GM21526 (cell line): ENCODE data around the gene CLNK.
A peak's percentile ranks its signal among the peaks of the same experiment; 100 is the strongest.

ENCODE experiments used
- ATAC-seq: cut with Tn5 transposase; IDR thresholded peaks from one replicate; pipeline ENCODE4 v1.9.1; 2021; ENCODE audit warnings: moderate library complexity; ENCODE audit not compliant: unreplicated experiment, low FRiP score

Gene CLNK

GRCh38 chr4:10684631-10685030 lies at the start of gene CLNK:
Gene CLNK, minus strand, starts transcription at chr4:10684768. Its CDS starts 16,899 bp downstream, at chr4:10667869.
- ATAC-seq = peak; percentile 78

DNA sequence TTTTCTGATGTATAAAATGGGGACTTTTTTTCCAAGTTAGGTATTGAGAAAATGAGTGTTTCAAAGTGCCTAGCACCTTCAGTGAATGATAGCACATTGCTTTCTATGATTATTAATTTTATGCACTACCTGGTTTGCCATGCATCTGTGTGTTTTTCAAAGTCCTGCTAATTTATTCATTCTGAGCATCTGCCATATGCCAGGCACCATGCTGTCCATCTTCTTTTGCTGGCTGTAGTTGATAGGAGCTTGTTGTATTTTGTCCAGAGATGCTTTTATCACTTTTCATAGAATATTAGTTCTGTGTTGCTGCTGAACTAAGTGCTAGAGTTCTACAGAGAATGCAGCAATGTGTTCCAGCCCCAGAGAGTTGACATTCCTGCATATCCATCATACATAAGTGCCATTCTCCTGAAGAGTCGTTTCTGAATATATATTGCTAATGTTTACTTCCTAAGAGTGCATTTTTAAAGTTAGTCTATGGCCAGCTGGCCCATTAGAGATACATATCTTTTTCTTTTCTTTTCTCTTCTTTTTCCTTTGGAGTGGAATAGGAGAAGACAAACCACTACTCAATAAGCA lies 49.0 kb upstream of the CLNK start:
- no peak for ATAC-seq

GRCh38 chr4:10732914-10733415 lies 48.4 kb upstream of the CLNK start:
- no peak for ATAC-seq

GRCh38 chr4:10732235-10732913 lies 47.8 kb upstream of the CLNK start:
- ATAC-seq = no peak

GRCh38 chr4:10731690-10732089 lies 47.1 kb upstream of the CLNK start:
- ATAC-seq = no peak

- ATAC-seq = no peak
Measured at GRCh38 chr4:10731162-10731561, 46.6 kb upstream of the CLNK start.

- ATAC-seq = peak; percentile 71
Measured at GRCh38 chr4:10730590-10730989, 46.0 kb upstream of the CLNK start.

DNA sequence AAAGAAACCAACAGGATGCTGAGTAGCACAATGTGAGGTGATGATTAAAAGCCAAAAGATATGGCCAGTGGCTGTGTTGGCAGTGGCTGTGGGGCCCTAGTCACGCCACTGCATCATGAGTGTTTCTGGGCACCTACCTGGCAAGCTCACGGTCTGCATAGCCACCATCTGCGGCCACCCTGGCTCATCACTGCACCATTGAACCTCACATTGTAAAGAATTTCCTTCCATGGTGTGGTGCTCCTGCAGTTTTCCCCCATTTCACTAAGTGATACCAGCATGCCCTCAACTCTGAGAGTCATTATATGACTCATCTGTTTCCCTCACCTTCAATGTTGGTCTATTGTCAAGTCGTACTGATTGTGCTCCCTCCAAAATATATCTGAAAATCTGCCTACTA lies 45.5 kb upstream of the CLNK start:
- peak; percentile 52 for ATAC-seq

DNA sequence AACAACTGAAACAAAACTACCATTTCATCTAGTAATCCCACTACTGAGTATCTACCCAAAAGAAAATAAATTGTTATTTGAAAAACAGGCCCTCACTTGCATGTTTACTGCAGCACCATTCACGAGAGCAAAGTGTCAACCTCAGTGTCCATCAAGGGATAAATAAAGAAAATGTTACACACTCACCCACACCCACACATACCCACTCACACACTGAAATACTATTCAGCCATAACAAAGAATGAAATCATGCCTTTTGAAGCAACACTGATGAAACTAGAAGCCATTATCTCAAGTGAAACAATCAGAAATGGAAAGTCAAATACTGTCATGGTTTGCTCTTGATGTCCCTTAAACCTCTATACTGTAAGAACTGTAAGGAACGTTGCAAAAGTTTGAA lies 44.8 kb upstream of the CLNK start:
- ATAC-seq = no peak

- ATAC-seq = no peak
Measured at GRCh38 chr4:10728016-10728415, 43.4 kb upstream of the CLNK start.

DNA sequence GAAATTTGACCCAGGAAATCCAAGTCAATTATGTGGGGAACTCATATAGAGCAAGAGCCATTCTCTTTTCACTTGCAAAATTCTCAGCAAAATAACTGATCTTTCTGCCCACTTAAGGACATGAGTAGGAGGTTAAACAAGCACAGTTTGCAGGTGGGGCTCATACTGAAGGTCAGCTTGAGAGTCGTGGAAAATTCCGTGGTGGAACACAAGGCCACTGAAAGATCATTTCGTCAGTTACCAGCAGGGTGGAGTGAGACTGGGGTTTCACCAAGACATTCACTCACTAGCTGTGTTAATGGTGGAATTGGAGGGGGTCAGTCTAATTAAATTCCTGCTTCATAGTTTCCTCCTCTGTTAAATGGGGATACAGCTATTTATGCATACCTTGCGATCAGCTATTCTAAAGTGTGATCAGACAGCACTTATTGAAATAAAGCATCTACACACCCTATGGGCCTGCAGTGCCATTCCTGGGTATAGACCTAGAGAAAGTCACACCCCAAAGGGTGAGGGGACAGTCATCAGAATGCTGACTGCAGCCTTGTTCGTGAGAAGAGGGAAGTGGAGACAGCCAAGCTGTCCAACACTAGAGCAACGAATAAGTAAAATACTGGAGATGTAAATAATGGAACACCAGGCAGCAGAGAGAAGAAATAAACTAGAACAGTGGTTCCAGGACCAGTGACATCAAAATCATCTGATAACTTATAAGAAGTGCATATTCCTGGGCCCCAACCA lies 42.7 kb upstream of the CLNK start:
- ATAC-seq = no peak

DNA sequence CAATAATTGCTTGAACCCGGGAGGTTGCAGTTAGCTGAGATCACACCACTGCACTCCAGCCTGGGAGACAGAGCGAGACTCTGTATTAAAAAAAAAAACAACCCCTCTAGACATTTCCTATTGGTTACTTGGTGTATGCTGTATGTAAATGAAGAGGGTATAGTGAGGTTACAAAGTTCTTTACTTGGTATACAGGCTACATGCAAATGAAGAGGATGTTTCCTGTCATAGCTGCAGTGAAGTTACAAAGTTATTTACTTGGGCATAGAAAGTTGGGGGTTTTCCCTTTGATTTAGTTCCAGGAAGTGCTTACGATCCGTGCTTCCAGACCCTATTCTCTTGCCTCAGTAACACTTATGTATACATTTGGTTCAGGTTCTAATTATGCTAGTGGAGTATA lies 38.4 kb upstream of the CLNK start:
- ATAC-seq = peak; percentile 93

GRCh38 chr4:10721616-10722015 lies 37.0 kb upstream of the CLNK start:
- no peak for ATAC-seq

GRCh38 chr4:10716163-10716562 lies 31.6 kb upstream of the CLNK start:
- ATAC-seq = no peak

GRCh38 chr4:10715696-10716095 lies 31.1 kb upstream of the CLNK start:
- ATAC-seq = no peak

DNA sequence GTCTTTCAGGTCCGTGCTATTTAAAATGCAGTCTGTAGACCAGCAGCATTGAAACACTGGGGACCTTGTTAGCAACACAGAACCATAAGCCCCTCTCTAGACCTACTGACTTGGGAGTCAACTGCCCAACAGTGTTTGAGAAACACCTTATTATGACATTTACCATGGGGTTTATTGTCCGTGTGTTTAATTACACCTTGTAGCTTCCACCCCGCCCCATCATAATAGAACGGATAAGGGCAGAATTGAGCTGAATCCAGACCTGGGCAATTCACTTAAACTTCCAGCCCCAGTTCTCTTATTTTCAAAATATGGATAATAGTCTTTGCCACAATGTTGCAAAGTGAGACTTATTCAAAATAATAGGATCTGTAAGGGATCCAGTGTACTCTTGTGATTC lies 30.6 kb upstream of the CLNK start:
- ATAC-seq = no peak

DNA sequence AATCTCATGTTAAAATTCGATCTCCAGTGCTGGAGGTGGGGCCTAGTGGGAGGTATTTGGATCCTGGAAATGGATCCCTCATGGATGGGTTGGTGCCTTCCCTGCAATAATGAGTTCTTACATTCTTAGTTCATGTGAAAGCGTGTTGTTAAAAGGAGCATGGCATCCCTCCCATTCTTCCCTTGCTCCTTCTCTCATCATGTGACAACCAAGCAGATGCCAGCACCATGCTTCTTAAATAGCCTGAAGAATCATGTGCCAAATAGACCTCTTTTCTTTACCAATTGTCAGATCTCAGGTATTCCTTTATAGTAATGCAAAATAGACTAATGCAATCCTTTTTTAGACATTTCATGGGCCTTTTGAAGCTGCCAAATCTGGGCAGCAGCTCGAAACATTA lies 29.0 kb upstream of the CLNK start:
- no peak for ATAC-seq

DNA sequence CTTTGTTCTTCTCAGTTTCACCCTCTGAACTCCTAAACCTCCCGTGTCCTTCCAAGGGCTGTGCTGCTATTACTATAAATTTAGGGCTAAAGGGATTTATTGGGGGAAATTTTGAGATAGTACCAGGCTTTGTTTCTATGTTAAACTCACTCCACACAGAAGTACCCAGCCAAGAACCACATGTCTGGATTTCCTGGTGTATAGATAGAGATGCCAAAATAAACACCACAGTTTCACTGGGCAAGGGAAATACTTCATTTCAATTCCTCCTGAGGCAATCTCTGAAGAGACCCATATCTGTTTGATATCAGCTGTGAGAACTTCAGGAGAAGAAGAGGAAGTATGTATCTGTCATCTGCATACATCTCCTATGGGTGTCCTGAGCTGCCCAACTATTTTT lies 21.7 kb upstream of the CLNK start:
- ATAC-seq = no peak

DNA sequence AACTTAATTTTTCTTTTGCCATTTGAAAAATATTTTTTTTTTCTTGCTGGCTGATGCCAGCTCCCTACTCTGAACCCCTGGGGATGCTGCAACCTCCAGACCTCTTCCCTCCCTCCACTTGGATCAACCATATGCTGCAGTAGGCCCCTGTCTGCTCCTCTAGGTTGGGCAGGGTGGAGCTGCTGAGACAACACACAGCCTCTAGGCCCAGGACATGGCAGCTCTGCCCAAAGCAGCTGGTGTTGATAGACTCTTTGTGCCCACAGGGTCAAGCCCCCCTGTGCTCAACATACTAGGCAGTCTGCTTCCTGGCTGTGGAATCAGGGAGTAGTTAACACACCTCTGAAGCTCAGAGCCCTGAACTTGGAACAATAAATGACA lies 19.9 kb upstream of the CLNK start:
- ATAC-seq = no peak

- no peak for ATAC-seq
Measured at GRCh38 chr4:10703766-10704429, 19.3 kb upstream of the CLNK start.

DNA sequence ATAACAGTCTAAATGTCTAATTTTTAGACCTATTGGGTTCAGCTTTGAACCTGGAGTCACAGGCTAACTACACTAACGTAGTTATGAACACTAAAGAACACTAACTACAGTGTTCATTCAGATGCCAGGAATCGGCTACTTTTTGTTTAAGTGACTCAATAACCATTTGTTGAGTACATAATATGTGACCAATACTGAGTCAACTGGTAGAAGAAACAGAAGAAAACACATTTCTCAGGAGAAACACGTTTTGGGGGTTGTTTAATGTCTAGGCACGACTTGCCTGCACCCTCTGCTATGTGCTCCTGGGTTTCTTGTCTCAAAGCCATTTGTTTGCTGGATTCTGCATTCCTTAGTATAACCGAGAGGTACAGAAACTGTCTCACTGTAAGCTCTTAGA lies 18.6 kb upstream of the CLNK start:
- ATAC-seq = no peak
